GM23338 (cell line): Measurements from ENCODE around the gene JAZF1. TPM values are rescaled to one million over a fixed set of nuclear protein-coding genes. Genes with fewer than 3 reads are reported as not detected.

Experiments used
- ATAC-seq: fragments of 200-7000 bp; cut with Tn5 transposase; 3 replicates; pipeline ENCODE4 v1.9.1; 2020
- DNase-seq: peaks from one replicate; pipeline ENCODE4 v3.0.0-alpha.2; 2015; ENCODE audit warnings: low spot score
- H2AFZ ChIP-seq: fragments of 200-600 bp; sonication (generic); 2 replicates; pipeline ENCODE4 v1.8.0; 2016; ENCODE audit warnings: antibody characterized with exemption, mild to moderate bottlenecking, moderate library complexity
- H3F3A ChIP-seq: fragments of 200-600 bp; sonication (generic); replicated peaks from 2 replicates; pipeline ENCODE4 v1.8.0; 2017; ENCODE audit warnings: antibody characterized with exemption, mixed run types, low read depth
- H3K27ac ChIP-seq: fragments of 200-600 bp; sonication (generic); 2 replicates; pipeline ENCODE4 v1.6.1; 2016; ENCODE audit warnings: low read depth
- H3K27me3 ChIP-seq: fragments of 200-600 bp; sonication (generic); 2 replicates; pipeline ENCODE4 v1.8.0; 2016; ENCODE audit warnings: mild to moderate bottlenecking, mixed run types, moderate library complexity; ENCODE audit not compliant: insufficient read depth
- H3K36me3 ChIP-seq: fragments of 200-600 bp; sonication (generic); 2 replicates; pipeline ENCODE4 v1.8.0; 2016; ENCODE audit warnings: mild to moderate bottlenecking; ENCODE audit not compliant: insufficient read depth
- H3K4me1 ChIP-seq: fragments of 200-600 bp; sonication (generic); 2 replicates; pipeline ENCODE4 v1.8.0; 2016; ENCODE audit warnings: mild to moderate bottlenecking, moderate library complexity; ENCODE audit not compliant: insufficient read depth
- H3K4me2 ChIP-seq: fragments of 200-600 bp; sonication (generic); 2 replicates; pipeline ENCODE4 v1.7.1; 2017; ENCODE audit warnings: mixed run types
- H3K4me3 ChIP-seq: fragments of 200-600 bp; sonication (generic); 2 replicates; pipeline ENCODE4 v1.6.1; 2016; ENCODE audit warnings: mixed run types
- H3K79me2 ChIP-seq: fragments of 200-600 bp; sonication (generic); replicated peaks from 2 replicates; pipeline ENCODE4 v1.8.0; 2017; ENCODE audit warnings: mild to moderate bottlenecking; ENCODE audit not compliant: insufficient read depth
- H3K9me2 ChIP-seq: fragments of 200-600 bp; sonication (generic); 2 replicates; pipeline ENCODE4 v1.8.0; 2017; ENCODE audit not compliant: insufficient read depth
- H4K20me1 ChIP-seq: fragments of 200-600 bp; sonication (generic); replicated peaks from 2 replicates; pipeline ENCODE4 v1.8.0; 2017; ENCODE audit warnings: mild to moderate bottlenecking; ENCODE audit not compliant: insufficient read depth
- H3K27ac Mint-ChIP-seq: 2 replicates; pipeline ENCODE4 v1.8.0; 2020; ENCODE audit warnings: inconsistent platforms, mild to moderate bottlenecking, moderate library complexity, mixed read lengths
- H3K27me3 Mint-ChIP-seq: 3 replicates; pipeline ENCODE4 v1.8.0; 2022; ENCODE audit warnings: low read depth, mild to moderate bottlenecking, moderate library complexity, mixed read lengths, inconsistent platforms; ENCODE audit not compliant: insufficient read depth, poor library complexity
- H3K36me3 Mint-ChIP-seq: 3 replicates; pipeline ENCODE4 v1.8.0; 2021; ENCODE audit warnings: low read depth, mild to moderate bottlenecking, inconsistent platforms, moderate library complexity, mixed read lengths
- H3K4me1 Mint-ChIP-seq: 3 replicates; pipeline ENCODE4 v1.8.0; 2020; ENCODE audit warnings: mild to moderate bottlenecking, inconsistent platforms, mixed read lengths
- H3K4me3 Mint-ChIP-seq: 3 replicates; pipeline ENCODE4 v1.8.0; 2021; ENCODE audit warnings: moderate library complexity, mild to moderate bottlenecking, inconsistent platforms, mixed read lengths
- H3K9me3 Mint-ChIP-seq: 3 replicates; pipeline ENCODE4 v1.8.0; 2020; ENCODE audit warnings: moderate library complexity, mild to moderate bottlenecking, inconsistent platforms, mixed read lengths
- CREB1 ChIP-seq: fragments of 250-450 bp; sonication (Bioruptor Pico); IDR thresholded peaks from 2 replicates; pipeline ENCODE4 v1.5.0; 2020; ENCODE audit warnings: low read depth, mild to moderate bottlenecking, moderate library complexity
- EZH2 ChIP-seq: fragments of 200-600 bp; sonication (generic); IDR thresholded peaks from one replicate; pipeline ENCODE4 v1.8.0; 2017; ENCODE audit warnings: antibody characterized with exemption, mild to moderate bottlenecking, low read depth; ENCODE audit not compliant: unreplicated experiment
- EZH2phosphoT487 ChIP-seq: fragments of 200-600 bp; sonication (generic); IDR thresholded peaks from one replicate; pipeline ENCODE4 v1.8.1; 2018; ENCODE audit warnings: antibody characterized with exemption; ENCODE audit not compliant: unreplicated experiment
- JUNB ChIP-seq: IDR thresholded peaks from one replicate; pipeline ENCODE4 v1.6.1; 2016; ENCODE audit warnings: antibody characterized with exemption; ENCODE audit not compliant: unreplicated experiment
- NANOG ChIP-seq: IDR thresholded peaks from 2 replicates; pipeline ENCODE4 v1.6.1; 2016; ENCODE audit warnings: antibody characterized with exemption, borderline replicate concordance
- POLR2AphosphoS5 ChIP-seq: IDR thresholded peaks from 2 replicates; pipeline ENCODE4 v1.6.1; 2016; ENCODE audit warnings: antibody characterized with exemption, low read depth
- STAT1 ChIP-seq: IDR thresholded peaks from one replicate; pipeline ENCODE4 v1.6.1; 2016; ENCODE audit warnings: antibody characterized with exemption; ENCODE audit not compliant: unreplicated experiment
- ZNF114 ChIP-seq: fragments of 250-450 bp; sonication (Bioruptor Pico); IDR thresholded peaks from 2 replicates; pipeline ENCODE4 v1.5.0; 2020; ENCODE audit warnings: mild to moderate bottlenecking, moderate library complexity
- ZNF331 ChIP-seq: fragments of 250-450 bp; sonication (Bioruptor Pico); IDR thresholded peaks from 2 replicates; pipeline ENCODE4 v1.5.0; 2020; ENCODE audit warnings: low read depth, mild to moderate bottlenecking, moderate library complexity
- polyA plus RNA-seq: library from polyadenylated mRNA; unstranded; fragments of >200 nt; fragmentation: Nextera tagmentation; extraction: Ambion mirVana; gene quantifications from 2 replicates; pipeline ENCODE4 v1.2.1, GENCODE V29; 2016
- total RNA-seq: library from RNA; depleted of rRNA; stranded (reverse); fragments of >200 nt; shearing (Covaris generic); gene quantifications from 2 replicates; pipeline ENCODE4 v1.2.3, GENCODE V29; 2014
- TF ChIP-seq, protein P1 (sequence below): fragments of 250-450 bp; sonication (Bioruptor Pico); IDR thresholded peaks from 2 replicates; pipeline ENCODE4 v1.5.0; 2020; ENCODE audit warnings: mild to moderate bottlenecking, moderate library complexity
- TF ChIP-seq, protein P2 (sequence below), 2 experiments: fragments of 200-600 bp in 1 of 2; sonication (generic) in 1 of 2; conservative IDR thresholded peaks; 2 replicates each; pipeline versions ENCODE4 v1.5.1 to v1.6.1; 2016 to 2017; ENCODE audit warnings: antibody characterized with exemption in 2 of 2, low read depth in 2 of 2, mild to moderate bottlenecking in 2 of 2, moderate library complexity in 1 of 2
- TF ChIP-seq, protein P3 (sequence below): IDR thresholded peaks from one replicate; pipeline ENCODE4 v1.6.1; 2018; ENCODE audit warnings: antibody characterized with exemption; ENCODE audit not compliant: unreplicated experiment
- TF ChIP-seq, protein P4 (sequence below): IDR thresholded peaks from 2 replicates; pipeline ENCODE4 v1.6.1; 2016; ENCODE audit warnings: antibody characterized with exemption

The JAZF1 gene
- total and polyA plus RNA-seq, 2 experiments from 2014 or later: 12.2 to 22.2 TPM

DNA sequence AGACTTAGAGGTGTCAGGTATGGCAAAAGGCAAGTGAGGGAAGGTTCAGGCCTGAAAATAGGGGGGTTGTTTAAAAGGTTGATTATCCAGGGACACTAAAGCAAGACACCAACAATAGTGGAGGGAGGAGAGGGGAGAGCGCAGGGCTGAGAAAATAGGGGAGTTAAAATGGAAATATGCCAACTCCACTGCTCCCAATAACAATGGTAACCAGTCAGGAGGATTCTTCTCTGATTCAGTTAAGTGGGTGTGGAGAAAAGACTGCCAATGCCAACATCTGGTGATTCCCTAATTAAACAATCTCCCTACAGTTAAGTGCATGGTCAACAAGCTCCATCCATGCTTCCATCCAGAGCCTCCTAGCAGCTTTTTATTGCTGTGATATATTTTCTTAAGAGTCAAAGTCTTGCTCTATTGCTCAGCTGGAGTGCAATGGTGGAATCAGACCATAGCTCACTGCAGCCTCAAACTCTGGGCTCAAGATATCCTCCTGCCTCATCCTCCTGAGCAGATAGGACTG is 183.3 kb downstream of the JAZF1 start:
- Histone ChIP-seq H3K9me2 (no peaks in the 10 kb centered on the region), H3K4me2 (no peak overlapping the region), H3K36me3 (no peaks in the 10 kb centered on the region), H4K20me1 (peaks cover 3% of the 10 kb centered on the region; the same call in 1 of the 2 replicates), H3F3A (no peaks in the 10 kb centered on the region), H2AFZ (no peak overlapping the region), H3K79me2 (0 out of 2 replicates have a peak, but pooled peaks cover 3% of the 10 kb centered on the region), H3K27ac (no peak overlapping the region), H3K27me3 (no peaks in the 10 kb centered on the region), H3K4me1 (peaks cover 8% of the 10 kb centered on the region), H3K4me3 (no peak overlapping the region)
- Mint-ChIP-seq H3K27me3 (peaks cover 2% of the 10 kb centered on the region), H3K9me3 (no peaks in the 10 kb centered on the region), H3K36me3 (no peaks in the 10 kb centered on the region), H3K27ac (no peak overlapping the region), H3K4me3 (no peak overlapping the region), H3K4me1 (peaks cover 4% of the 10 kb centered on the region)
- ATAC-seq (no peak), DNase-seq (no peak)
- TF ChIP-seq, protein P1, sequence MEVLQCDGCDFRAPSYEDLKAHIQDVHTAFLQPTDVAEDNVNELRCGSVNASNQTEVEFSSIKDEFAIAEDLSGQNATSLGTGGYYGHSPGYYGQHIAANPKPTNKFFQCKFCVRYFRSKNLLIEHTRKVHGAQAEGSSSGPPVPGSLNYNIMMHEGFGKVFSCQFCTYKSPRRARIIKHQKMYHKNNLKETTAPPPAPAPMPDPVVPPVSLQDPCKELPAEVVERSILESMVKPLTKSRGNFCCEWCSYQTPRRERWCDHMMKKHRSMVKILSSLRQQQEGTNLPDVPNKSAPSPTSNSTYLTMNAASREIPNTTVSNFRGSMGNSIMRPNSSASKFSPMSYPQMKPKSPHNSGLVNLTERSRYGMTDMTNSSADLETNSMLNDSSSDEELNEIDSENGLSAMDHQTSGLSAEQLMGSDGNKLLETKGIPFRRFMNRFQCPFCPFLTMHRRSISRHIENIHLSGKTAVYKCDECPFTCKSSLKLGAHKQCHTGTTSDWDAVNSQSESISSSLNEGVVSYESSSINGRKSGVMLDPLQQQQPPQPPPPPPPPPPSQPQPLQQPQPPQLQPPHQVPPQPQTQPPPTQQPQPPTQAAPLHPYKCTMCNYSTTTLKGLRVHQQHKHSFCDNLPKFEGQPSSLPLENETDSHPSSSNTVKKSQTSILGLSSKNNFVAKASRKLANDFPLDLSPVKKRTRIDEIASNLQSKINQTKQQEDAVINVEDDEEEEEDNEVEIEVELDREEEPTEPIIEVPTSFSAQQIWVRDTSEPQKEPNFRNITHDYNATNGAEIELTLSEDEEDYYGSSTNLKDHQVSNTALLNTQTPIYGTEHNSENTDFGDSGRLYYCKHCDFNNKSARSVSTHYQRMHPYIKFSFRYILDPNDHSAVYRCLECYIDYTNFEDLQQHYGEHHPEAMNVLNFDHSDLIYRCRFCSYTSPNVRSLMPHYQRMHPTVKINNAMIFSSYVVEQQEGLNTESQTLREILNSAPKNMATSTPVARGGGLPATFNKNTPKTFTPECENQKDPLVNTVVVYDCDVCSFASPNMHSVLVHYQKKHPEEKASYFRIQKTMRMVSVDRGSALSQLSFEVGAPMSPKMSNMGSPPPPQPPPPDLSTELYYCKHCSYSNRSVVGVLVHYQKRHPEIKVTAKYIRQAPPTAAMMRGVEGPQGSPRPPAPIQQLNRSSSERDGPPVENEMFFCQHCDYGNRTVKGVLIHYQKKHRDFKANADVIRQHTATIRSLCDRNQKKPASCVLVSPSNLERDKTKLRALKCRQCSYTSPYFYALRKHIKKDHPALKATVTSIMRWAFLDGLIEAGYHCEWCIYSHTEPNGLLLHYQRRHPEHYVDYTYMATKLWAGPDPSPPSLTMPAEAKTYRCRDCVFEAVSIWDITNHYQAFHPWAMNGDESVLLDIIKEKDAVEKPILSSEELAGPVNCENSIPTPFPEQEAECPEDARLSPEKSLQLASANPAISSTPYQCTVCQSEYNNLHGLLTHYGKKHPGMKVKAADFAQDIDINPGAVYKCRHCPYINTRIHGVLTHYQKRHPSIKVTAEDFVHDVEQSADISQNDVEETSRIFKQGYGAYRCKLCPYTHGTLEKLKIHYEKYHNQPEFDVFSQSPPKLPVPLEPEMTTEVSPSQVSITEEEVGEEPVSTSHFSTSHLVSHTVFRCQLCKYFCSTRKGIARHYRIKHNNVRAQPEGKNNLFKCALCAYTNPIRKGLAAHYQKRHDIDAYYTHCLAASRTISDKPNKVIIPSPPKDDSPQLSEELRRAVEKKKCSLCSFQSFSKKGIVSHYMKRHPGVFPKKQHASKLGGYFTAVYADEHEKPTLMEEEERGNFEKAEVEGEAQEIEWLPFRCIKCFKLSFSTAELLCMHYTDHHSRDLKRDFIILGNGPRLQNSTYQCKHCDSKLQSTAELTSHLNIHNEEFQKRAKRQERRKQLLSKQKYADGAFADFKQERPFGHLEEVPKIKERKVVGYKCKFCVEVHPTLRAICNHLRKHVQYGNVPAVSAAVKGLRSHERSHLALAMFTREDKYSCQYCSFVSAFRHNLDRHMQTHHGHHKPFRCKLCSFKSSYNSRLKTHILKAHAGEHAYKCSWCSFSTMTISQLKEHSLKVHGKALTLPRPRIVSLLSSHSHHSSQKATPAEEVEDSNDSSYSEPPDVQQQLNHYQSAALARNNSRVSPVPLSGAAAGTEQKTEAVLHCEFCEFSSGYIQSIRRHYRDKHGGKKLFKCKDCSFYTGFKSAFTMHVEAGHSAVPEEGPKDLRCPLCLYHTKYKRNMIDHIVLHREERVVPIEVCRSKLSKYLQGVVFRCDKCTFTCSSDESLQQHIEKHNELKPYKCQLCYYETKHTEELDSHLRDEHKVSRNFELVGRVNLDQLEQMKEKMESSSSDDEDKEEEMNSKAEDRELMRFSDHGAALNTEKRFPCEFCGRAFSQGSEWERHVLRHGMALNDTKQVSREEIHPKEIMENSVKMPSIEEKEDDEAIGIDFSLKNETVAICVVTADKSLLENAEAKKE (CRISPR knock-in tag): no peak
- TF ChIP-seq POLR2AphosphoS5: no peak
- no peak for TF ChIP-seq ZNF114 (CRISPR knock-in tag)
- TF ChIP-seq ZNF331 (CRISPR knock-in tag): no peak
- TF ChIP-seq, protein P2, sequence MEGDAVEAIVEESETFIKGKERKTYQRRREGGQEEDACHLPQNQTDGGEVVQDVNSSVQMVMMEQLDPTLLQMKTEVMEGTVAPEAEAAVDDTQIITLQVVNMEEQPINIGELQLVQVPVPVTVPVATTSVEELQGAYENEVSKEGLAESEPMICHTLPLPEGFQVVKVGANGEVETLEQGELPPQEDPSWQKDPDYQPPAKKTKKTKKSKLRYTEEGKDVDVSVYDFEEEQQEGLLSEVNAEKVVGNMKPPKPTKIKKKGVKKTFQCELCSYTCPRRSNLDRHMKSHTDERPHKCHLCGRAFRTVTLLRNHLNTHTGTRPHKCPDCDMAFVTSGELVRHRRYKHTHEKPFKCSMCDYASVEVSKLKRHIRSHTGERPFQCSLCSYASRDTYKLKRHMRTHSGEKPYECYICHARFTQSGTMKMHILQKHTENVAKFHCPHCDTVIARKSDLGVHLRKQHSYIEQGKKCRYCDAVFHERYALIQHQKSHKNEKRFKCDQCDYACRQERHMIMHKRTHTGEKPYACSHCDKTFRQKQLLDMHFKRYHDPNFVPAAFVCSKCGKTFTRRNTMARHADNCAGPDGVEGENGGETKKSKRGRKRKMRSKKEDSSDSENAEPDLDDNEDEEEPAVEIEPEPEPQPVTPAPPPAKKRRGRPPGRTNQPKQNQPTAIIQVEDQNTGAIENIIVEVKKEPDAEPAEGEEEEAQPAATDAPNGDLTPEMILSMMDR (conservative IDR thresholded peaks at IDR 0.05; ENCODE audit: low read depth in 2 of 2): no peak
- no peak for TF ChIP-seq EZH2
- no peak for TF ChIP-seq CREB1 (CRISPR knock-in tag)
- no peak for TF ChIP-seq STAT1
- TF ChIP-seq NANOG: no peak
- TF ChIP-seq, protein P3, sequence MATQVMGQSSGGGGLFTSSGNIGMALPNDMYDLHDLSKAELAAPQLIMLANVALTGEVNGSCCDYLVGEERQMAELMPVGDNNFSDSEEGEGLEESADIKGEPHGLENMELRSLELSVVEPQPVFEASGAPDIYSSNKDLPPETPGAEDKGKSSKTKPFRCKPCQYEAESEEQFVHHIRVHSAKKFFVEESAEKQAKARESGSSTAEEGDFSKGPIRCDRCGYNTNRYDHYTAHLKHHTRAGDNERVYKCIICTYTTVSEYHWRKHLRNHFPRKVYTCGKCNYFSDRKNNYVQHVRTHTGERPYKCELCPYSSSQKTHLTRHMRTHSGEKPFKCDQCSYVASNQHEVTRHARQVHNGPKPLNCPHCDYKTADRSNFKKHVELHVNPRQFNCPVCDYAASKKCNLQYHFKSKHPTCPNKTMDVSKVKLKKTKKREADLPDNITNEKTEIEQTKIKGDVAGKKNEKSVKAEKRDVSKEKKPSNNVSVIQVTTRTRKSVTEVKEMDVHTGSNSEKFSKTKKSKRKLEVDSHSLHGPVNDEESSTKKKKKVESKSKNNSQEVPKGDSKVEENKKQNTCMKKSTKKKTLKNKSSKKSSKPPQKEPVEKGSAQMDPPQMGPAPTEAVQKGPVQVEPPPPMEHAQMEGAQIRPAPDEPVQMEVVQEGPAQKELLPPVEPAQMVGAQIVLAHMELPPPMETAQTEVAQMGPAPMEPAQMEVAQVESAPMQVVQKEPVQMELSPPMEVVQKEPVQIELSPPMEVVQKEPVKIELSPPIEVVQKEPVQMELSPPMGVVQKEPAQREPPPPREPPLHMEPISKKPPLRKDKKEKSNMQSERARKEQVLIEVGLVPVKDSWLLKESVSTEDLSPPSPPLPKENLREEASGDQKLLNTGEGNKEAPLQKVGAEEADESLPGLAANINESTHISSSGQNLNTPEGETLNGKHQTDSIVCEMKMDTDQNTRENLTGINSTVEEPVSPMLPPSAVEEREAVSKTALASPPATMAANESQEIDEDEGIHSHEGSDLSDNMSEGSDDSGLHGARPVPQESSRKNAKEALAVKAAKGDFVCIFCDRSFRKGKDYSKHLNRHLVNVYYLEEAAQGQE: no peak
- no peak for TF ChIP-seq EZH2phosphoT487
- TF ChIP-seq, protein P4, sequence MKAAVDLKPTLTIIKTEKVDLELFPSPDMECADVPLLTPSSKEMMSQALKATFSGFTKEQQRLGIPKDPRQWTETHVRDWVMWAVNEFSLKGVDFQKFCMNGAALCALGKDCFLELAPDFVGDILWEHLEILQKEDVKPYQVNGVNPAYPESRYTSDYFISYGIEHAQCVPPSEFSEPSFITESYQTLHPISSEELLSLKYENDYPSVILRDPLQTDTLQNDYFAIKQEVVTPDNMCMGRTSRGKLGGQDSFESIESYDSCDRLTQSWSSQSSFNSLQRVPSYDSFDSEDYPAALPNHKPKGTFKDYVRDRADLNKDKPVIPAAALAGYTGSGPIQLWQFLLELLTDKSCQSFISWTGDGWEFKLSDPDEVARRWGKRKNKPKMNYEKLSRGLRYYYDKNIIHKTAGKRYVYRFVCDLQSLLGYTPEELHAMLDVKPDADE: no peak
- no peak for TF ChIP-seq JUNB
